H1 (cell line): ENCODE results near the gene CREB1. TPM values are rescaled to one million over a fixed set of nuclear protein-coding genes. Genes with fewer than 3 reads are reported as not detected.

Experiments used
- CHD1 ChIP-seq: IDR thresholded peaks from 2 replicates; pipeline ENCODE4 v1.6.1; 2012; ENCODE audit warnings: low read depth, low read length, improper control_type of control experiment
- CHD7 ChIP-seq: fragments of 300-600 bp; sonication (generic); IDR thresholded peaks from 2 replicates; pipeline ENCODE4 v1.7.1; 2012; ENCODE audit warnings: low read length, moderate library complexity, mild to moderate bottlenecking, inconsistent platforms; ENCODE audit not compliant: insufficient replicate concordance
- CTBP2 ChIP-seq: IDR thresholded peaks from 2 replicates; pipeline ENCODE4 v1.7.0; 2011; ENCODE audit warnings: borderline replicate concordance, mild to moderate bottlenecking, moderate library complexity, mixed read lengths, low read length; ENCODE audit not compliant: insufficient read depth, insufficient read length
- EP300 ChIP-seq, 2 experiments: IDR thresholded peaks; 1 replicate in 1 of 2; 2 replicates in 1 of 2; pipeline ENCODE4 v1.6.1; 2011 to 2012; ENCODE audit warnings: low read depth in 2 of 2, low read length in 2 of 2, mild to moderate bottlenecking in 2 of 2, borderline replicate concordance in 1 of 2, inconsistent platforms in 1 of 2, moderate library complexity in 1 of 2
- NRF1 ChIP-seq: IDR thresholded peaks from 2 replicates; pipeline ENCODE4 v1.6.1; 2011; ENCODE audit warnings: mild to moderate bottlenecking, low read depth, low read length, improper control_type of control experiment
- POLR2A ChIP-seq, 2 experiments: IDR thresholded peaks; 1 replicate in 1 of 2; 2 replicates in 1 of 2; pipeline ENCODE4 v1.6.1; 2011; ENCODE audit warnings: low read depth in 2 of 2, low read length in 2 of 2, mild to moderate bottlenecking in 2 of 2; ENCODE audit errors: control extremely low read depth in 1 of 2
- SIN3A ChIP-seq, 2 experiments: IDR thresholded peaks in 1 of 2; conservative IDR thresholded peaks in 1 of 2; 2 replicates each; pipeline ENCODE4 v1.6.1; 2011 to 2012; ENCODE audit warnings: low read length in 2 of 2, improper control_type of control experiment in 1 of 2, low read depth in 1 of 2, mild to moderate bottlenecking in 1 of 2
- SIRT6 ChIP-seq: IDR thresholded peaks from one replicate; pipeline ENCODE4 v1.7.1; 2012; ENCODE audit warnings: low read length, inconsistent platforms
- SP2 ChIP-seq: IDR thresholded peaks from 2 replicates; pipeline ENCODE4 v1.6.1; 2012; ENCODE audit warnings: mild to moderate bottlenecking, low read length, inconsistent platforms
- SUZ12 ChIP-seq: fragments of 200-600 bp; sonication (generic); IDR thresholded peaks from 2 replicates; pipeline ENCODE4 v1.6.1; 2012; ENCODE audit warnings: mild to moderate bottlenecking, inconsistent platforms, low read length, moderate library complexity, mixed read lengths
- polyA plus RNA-seq, 7 experiments: library from polyadenylated mRNA; depleted of rRNA in 3 of 7; stranded (reverse) in 5 of 7; unstranded in 2 of 7; fragments of >200 nt in 5 of 7; fragments of 200-250 nt in 2 of 7; gene quantifications; 1 replicate in 5 of 7; 2 replicates in 1 of 7; 4 replicates in 1 of 7; pipeline versions ENCODE4 v1.2.1 to v1.2.3, GENCODE V29; 2011 to 2013; ENCODE audit warnings: missing spikeins in 2 of 7, mixed read lengths in 2 of 7
- total RNA-seq: library from RNA; stranded (reverse); fragmentation: NEBNext Ultra II Directional; extraction: Animal tissue kit (Norgen Biotek cat#: 25700); gene quantifications from 2 replicates; pipeline ENCODE4 v1.2.1, GENCODE V29; 2021

Gene CREB1
- total and polyA plus RNA-seq, 2 of the 8 experiments (the other 6 are each of a cell fraction or from before 2014, with no cell fraction given) = 46.3 to 99.0 TPM

- TF ChIP-seq CHD7 (no peak), SIRT6 (no peak), SUZ12 (no peak), NRF1 (no peak), SIN3A (conservative IDR thresholded peaks at IDR 0.05 in 1 of 2, IDR thresholded peaks at IDR 0.05 in 1 of 2; ENCODE audit: low read depth in 1 of 2, low read length in 2 of 2) (no peak), POLR2A (IDR thresholded peaks at IDR 0.05; ENCODE audit: control extremely low read depth in 1 of 2, low read depth in 2 of 2, low read length in 2 of 2) (no peak), CHD1 (no peak), CTBP2 (no peak), SP2 (no peak), EP300 (IDR thresholded peaks at IDR 0.05; ENCODE audit: borderline replicate concordance in 1 of 2, low read depth in 2 of 2, low read length in 2 of 2) (no peak)
These were observed 14.1 kb upstream of the CREB1 start (continued) for GRCh38 chr2:207515671-207516070.
